Left hindlimb (tissue), 1 donor: Measurements from ENCODE around the gene SIGLEC9.
"Not testable (repeated sequence)": the region's sequence is repeated elsewhere in the genome, so short reads cannot be mapped to it uniquely, and the experiment has no call there.

ENCODE experiments used
- DNase-seq: peaks from one replicate; pipeline ENCODE4 v3.0.0-alpha.2; 2018

The SIGLEC9 gene

DNA sequence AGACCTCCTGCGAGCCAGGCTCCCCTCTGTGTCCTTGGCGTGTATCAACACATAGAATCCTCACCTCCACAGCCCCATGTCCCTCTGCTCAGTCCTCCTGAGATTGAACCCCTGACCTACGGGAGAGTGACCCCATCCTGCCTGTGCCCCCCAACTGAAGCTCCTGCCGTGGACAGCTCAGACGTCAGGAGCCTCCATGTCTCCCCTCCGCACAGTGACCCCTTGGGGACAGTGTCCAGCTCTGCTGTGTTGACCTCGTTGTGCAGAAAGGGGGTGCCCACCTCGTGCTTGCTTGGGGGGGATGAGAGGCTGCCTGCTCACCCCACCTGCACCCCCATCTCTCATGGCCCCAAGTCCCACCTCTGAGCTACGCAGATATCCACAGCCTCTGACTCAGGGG, 490 bp upstream of the SIGLEC9 start:
- DNase-seq: no peak

DNA sequence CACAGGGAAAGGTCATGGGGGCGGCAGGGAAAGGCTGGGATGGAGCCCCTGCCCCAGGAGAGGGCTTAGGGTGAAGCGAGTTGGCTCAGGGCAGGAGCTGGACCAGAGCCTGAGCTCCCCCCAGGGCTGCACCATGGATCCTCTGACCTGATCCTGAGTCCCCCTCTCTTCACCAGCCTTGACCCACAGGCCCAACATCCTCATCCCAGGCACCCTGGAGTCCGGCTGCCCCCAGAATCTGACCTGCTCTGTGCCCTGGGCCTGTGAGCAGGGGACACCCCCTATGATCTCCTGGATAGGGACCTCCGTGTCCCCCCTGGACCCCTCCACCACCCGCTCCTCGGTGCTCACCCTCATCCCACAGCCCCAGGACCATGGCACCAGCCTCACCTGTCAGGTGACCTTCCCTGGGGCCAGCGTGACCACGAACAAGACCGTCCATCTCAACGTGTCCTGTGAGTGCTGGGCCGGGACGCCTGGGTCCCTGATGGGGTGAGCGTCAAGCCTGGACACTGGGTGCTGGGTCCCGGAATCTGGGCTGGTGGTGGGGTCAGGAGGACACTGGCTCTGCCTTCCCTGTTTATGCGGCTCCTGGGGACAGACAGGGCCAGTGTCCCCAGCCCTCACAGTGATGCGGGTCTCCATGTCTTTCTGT, 842 bp downstream of the SIGLEC9 start:
- no peak for DNase-seq

DNA sequence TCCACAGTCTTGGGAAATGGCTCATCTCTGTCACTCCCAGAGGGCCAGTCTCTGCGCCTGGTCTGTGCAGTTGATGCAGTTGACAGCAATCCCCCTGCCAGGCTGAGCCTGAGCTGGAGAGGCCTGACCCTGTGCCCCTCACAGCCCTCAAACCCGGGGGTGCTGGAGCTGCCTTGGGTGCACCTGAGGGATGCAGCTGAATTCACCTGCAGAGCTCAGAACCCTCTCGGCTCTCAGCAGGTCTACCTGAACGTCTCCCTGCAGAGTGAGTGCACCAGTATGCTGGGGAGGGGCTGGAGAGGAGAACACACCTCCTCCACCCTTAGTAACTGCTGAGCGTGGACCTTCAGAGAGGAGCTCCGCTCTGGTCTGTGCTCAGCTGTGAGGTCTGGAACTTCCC, 2.3 kb downstream of the SIGLEC9 start:
- DNase-seq: no peak

DNA sequence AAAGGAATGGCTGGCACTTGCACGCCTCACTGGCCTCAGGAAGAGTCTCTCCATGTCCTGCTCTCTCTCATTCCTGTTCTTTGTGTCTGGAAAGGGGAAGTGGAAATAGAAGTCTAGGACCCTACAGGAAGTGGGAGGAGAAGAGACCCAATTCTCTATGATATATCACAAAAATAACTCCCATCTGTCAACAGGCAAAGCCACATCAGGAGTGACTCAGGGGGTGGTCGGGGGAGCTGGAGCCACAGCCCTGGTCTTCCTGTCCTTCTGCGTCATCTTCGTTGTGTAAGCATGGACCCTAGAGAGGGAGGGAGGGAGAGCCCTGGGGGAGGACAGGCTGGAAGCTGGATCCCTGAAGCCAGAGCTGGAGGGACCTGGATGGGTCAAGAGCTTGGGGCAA, 3.0 kb downstream of the SIGLEC9 start:
- DNase-seq: no peak

DNA sequence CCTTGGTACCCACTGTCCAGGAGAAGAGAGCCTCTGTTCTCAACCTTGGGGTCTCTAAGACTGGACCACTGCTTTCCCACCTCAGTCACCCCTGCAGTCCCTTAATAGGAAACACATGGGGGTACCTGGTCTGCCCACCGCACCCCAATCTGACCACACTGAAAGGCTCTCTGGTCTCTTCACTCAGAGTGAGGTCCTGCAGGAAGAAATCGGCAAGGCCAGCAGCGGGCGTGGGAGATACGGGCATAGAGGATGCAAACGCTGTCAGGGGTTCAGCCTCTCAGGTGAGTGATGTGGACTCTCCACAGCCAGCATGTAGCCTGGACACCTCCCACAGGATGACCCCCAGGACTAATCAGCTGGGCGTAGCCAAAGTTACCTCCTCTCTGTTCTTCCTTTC, 3.5 kb downstream of the SIGLEC9 start:
- DNase-seq: no peak

DNA sequence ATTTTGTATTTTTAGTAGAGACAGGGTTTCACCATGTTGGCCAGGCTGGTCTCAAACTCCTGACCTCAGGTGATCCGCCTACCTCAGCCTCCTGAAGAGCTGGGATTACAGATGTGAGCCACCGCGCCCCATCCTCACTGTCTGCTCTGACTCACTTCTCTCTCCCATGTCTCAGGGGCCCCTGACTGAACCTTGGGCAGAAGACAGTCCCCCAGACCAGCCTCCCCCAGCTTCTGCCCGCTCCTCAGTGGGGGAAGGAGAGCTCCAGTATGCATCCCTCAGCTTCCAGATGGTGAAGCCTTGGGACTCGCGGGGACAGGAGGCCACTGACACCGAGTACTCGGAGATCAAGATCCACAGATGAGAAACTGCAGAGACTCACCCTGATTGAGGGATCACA, 5.0 kb downstream of the SIGLEC9 start:
- DNase-seq: no peak

DNA sequence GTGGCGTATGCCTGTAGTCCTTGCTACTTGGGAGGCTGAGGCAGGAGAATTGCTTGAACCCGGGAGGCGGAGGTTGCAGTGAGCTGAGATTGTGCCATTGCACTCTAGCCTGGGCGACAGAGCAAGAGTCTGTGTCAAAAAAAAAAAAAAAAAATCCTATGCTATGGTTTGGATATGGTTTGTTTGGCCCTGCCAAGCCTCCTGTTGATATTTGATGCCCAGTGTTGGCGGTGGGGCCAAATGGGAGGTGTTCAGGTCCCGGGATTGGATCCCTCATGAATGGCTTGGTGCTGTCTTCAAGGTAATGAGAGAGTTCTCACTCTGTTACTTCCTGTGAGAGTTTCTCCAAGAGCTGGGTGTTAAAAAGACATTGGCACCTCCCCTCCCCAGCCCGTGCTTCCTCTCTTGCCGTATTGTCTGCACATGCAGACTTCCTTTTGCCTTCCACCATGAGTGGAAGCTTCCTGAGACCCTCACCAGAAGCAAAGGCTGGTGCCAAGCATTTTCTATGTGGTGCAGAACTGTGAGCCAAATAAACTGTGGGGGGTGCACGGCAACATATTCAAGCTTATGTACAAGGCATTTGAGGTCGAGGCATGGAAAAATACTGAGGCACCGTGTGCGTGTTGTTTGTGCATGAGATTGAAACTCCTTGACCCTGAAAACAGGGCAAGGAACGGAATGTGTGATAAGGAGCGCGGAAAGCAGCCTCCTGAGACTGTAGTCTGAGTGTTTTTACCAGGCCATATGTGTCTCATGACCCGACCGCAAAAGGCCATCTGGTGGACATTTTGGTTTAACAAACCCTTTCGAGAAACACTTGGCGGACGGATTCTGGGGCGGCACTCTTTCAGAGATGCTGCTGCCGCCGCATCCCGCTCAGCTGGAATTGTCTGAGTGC, 7.3 kb downstream of the SIGLEC9 start:
- DNase-seq: no peak

DNA sequence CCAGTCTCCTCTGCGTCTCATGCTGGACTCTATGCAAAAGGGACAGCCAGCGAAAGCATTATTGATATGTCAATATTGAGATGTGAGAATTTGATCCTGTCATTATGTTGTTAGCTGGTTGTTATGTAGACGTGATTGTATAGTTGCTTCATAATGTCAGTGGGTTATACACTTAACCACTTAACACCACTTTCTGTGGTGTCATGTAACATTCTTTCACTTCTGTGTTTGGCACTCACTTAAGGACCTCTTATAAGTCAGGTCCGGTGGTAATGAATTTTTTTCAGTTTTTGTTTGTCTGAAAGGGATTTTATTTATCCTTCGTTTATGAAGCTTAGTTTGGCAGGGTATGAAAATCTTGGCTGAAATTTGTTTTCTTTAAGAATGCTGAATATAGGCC, 10.3 kb downstream of the SIGLEC9 start:
- DNase-seq: no peak

DNA sequence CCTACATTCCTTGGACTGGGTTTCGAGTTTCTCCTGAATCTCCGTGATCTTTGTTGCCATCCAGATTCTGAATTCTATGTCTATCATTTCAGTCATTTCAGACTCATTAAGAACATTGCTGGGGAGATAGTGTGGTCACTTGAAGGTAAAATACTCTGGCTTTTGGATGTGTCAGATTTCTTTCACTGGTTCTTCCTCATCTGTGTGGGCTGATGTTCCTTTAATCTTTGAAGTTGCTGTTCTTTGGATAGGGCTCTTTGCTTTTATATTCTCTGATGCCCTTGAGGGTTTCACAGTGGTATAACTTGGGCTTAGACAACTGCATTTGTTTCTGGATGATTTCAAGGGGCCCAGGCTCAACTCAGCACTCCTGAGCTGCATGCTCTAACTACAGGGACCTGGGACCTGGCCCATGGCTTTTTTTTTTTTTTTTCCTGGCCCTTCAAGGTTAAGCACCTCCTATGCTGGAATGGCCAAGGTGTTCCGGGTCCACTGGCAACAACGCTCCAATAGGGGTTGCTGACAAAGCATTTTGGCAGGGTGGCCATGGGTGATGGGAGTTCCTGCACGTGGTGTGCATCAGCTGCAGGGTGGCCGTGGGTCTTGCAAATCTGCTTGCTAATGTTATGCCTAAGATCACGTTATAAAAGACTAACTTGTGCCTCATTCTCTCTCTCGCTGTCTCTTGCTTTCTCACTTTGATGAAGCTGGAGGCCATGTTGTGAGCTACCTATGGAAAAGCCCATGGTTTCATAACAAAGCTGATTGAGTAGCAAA, 11.5 kb downstream of the SIGLEC9 start:
- DNase-seq: no peak

DNA sequence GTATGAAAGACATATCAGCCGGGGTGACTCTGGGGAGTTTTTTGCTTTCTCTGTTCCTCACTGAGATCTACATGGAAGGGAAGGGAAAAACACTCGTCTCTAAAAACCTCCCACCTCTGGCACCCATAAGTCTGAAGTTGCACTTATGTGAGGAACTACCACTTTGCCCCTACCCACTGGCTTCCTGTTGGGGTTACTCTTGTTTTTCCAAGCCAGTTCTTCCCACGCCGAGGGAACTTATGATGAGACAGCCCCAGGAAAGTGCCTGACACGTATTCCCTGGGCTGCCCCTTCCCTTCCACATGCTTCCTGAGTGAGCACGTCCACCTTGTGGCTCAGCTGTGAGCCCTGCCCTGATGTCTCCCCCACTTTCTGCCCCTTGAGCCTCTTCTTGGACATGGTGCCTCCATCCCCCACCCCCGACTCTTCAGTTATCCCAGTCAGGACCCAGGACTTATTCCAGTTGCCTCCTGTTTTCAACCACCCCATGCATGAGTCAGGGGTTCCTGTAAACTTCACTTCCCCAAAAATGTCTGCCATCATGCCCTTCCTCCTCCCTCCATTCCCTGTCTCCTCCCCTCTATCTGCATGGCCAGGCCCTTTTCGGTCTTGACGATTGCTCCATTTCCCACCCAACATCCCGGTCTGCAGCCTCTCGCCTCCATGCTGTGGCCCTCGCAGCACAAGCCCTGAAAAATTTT, 12.3 kb downstream of the SIGLEC9 start:
- DNase-seq: no peak

DNA sequence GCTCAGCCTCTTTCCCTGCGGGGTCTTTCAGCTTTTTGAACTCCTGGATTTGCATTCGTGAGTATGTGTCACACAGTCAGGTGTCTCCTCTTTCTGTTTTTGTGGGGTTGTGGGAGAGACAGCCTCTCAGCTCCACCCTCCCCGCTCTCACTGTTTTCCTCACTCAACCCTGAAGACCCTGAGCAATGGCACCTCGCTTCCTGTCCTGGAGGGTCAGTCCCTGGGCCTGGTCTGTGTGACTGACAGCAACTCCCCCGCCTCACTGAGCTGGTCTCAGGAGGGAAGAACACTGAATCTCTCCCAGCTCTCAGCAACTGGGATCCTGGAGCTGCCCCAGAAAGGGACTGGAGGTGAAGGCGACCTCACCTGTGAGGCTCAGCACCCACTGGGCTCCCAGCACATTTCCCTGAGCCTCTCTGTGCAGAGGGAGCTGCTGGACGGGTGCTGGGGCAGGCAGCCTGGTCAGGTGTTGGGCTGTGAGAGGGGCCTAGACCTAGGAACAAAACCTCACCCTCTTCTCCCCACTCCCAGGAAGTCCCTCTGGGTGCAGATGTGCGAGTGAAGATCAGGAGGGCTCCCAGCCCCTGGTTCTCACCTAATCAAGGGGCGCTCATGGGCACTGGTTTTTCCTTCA, 13.2 kb downstream of the SIGLEC9 start:
- no peak for DNase-seq

DNA sequence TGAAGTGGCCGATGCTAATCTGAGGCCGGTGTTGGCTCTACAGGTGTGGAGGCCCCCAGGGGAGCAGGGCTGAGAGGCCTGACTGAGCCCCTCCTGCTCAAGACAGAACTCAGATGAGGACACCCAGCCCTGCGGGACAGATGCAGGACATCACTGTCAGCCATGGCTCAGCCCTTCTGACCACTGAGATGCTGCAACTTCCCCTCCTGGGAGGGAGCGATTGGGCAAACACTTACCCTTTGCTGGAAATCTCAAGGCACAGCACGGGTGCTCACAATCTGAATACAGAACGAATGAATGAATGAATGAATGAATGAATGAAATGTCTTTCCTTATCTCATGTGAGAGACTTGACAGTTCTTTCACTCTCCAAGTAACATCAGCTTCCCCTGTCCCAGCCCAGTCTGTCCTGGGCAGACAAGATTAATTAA, 13.9 kb downstream of the SIGLEC9 start:
- DNase-seq: no peak

DNA sequence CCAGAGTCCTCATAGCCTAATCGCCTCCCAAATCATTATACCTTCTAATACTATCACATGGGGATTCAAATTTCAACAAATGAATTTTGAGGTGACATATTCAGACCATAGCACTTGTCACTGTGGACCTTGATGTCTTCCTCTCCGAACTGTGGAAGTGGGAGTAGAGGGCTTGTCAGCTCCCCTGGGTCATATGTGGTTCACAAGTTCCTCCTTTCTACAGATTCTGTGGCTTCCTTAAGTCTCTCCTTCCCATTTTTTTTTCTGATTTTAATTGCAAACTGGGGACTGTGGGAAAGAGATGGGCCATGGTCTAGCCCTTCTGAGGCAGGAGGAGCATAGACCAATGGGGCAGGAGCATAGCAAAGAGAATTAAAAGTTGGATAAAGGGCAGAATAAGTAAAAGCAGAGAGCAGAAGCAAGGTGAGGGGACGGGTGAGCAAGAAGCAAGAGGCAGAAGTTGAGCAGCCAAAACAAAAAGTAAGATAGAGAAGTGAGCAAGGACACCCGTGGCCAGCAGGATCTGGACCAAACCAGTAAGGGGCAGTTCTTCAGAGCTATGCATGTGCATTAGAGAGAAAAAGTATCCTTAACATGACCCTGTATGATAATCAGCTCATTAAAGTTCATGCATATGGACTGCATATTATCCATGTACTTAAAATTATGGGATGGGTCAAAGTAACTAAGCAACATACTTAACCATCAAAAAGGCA, 14.8 kb downstream of the SIGLEC9 start:
- no peak for DNase-seq

DNA sequence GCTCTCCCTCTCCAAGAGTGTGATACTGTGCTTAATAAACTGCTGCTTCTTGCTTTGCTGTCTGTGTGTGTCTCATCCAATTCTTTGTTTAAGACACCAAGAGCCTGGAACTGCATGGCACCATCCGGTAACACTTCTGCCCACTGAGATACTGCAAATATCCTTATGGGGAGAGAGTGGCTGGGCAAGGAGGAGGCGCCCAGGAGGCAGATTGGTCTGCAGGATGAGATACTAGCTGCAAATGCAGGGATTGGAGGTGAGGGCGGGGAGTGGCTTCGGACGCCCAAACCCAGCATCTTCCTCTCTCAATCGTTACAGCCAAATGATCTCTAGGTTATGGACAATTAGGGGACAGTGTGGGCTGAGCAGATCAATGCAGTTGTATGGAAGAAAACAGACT, 15.7 kb downstream of the SIGLEC9 start:
- no peak for DNase-seq

DNA sequence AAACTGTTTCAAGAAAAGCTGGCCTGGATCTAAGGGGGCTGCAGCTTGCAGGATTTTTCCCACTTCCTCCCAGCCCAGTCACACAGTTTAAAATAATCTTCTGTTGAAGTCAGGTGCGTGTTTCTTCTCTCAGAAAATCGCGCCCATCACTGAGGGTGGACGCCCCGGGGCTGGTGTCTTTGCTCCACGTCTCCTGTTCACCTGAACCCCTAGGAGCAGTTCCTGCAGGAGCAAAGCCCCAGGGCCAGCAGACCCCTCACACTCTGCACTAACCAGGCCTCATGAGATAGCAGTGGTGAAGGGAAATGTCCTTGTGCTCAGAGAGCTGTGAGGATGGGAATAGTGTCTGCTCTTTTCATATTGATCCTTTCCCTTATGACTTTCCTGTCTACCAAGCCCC, 16.5 kb downstream of the SIGLEC9 start:
- DNase-seq: no peak

DNA sequence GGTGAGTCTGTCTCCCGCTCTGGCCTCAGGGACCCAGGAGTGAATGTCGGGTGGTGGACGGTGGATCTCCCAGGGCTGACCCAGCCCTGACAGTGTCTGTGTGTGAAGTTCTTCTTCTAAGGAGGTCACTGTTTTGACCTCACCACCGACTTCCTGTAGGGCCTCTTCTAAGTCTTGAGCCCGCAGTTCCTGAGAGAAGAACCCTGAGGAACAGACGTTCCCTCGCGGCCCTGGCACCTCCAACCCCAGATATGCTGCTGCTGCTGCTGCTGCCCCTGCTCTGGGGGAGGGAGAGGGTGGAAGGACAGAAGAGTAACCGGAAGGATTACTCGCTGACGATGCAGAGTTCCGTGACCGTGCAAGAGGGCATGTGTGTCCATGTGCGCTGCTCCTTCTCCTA, 17.4 kb downstream of the SIGLEC9 start, which contains the start of gene SIGLEC7:
Gene SIGLEC7 (plus strand): TSS at position 183 of the 400 bp plus-strand sequence. CDS start 69 bp downstream, at position 252.
- no peak for DNase-seq

DNA sequence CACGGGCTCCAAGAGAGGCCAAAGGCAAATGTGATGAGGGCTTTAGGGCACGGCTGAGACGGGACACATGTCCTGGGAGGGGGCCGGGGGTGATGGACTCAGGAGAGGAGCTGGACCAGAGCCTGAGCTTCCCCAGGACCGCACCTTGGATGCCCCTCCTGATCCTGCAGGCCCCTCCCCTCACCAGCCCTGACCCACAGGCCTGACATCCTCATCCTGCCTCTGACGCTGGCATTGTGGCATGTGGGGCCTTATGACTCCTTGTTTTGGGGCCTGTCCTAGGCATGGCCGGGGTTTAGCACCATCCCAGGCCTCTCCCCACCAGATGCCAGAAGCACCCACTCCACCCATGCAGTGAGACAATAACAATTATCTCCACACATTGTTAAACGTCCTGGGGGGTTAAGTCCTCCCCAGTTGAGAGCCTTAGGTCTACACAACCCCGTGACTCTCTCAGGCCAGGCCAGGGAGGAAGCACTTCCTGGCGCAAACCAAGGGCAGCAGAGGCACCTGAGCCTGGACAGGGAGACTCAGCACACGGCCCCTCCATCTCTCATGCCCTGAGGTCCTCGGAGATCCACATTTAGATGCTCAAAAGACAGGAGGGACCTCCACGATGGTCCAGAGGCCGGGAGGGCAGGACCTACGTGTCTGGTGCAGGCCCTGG, 18.2 kb downstream of the SIGLEC9 start:
- not testable (repeated sequence) for DNase-seq

DNA sequence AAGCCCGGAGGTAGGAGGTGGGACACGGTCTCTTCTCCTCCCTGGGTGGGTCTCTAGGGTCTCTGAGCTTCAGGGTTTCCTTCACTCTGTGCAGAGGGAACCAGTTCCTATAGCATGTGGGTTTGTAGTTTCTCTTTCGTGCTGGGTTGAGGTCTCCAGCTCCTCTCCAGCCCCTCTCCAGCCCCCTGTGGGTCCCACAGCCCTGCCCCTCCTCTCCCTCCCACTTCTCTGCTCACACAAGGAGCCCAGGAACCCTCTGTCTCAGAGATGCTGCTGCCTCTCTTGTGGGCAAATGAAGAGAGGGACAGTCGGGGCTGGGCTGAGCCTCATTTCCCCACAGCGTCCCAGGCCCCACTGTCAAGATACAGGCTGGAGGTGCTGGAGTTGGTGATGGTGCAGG, 18.8 kb downstream of the SIGLEC9 start:
- DNase-seq: no peak

DNA sequence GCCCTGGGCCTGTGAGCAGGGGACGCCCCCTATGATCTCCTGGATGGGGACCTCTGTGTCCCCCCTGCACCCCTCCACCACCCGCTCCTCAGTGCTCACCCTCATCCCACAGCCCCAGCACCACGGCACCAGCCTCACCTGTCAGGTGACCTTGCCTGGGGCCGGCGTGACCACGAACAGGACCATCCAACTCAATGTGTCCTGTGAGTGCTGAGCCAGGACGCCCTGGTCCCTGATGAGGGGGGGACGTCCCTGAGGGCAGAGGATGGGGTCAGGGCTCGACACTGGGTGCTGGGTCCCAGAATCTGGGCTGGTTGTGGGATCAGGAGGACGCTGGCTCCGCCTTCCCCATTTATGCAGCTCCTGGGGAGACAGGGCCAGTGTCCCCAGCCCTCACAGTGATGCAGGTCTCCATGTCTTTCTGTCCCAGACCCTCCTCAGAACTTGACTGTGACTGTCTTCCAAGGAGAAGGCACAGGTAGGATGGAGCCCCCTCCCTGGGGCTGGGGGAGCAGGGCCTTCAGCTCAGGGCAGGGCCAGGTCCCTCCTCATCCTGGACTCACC, 19.9 kb downstream of the SIGLEC9 start:
- DNase-seq: no peak

DNA sequence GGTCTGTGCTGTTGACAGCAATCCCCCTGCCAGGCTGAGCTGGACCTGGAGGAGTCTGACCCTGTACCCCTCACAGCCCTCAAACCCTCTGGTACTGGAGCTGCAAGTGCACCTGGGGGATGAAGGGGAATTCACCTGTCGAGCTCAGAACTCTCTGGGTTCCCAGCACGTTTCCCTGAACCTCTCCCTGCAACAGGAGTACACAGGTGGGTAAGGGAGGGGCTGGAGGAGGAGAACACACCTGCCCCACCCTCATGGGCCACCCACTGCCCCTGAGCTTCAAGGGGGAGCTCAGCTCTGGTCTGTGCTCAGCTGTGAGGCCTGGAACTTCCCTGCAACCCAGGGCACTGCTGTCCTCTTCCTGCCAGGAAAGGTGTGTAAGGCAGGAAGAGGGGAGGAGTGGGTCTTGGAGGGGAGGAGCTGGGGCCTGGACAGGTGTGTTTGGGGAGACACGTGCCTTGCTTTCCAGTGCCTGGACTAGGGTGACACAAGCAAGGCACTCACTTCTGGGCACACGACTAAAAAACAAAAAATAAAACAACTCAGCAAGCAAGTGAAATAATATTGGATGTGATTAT, 21.3 kb downstream of the SIGLEC9 start:
- no peak for DNase-seq
